ENCODE data around the gene EPB41L4A. TPM values are rescaled to one million over a fixed set of nuclear protein-coding genes. Genes with fewer than 3 reads are reported as not detected.

Gene EPB41L4A, protein sequence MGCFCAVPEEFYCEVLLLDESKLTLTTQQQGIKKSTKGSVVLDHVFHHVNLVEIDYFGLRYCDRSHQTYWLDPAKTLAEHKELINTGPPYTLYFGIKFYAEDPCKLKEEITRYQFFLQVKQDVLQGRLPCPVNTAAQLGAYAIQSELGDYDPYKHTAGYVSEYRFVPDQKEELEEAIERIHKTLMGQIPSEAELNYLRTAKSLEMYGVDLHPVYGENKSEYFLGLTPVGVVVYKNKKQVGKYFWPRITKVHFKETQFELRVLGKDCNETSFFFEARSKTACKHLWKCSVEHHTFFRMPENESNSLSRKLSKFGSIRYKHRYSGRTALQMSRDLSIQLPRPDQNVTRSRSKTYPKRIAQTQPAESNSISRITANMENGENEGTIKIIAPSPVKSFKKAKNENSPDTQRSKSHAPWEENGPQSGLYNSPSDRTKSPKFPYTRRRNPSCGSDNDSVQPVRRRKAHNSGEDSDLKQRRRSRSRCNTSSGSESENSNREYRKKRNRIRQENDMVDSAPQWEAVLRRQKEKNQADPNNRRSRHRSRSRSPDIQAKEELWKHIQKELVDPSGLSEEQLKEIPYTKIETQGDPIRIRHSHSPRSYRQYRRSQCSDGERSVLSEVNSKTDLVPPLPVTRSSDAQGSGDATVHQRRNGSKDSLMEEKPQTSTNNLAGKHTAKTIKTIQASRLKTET
- total RNA-seq, result 1.3 and 6.8 TPM in 2 replicates

DNA sequence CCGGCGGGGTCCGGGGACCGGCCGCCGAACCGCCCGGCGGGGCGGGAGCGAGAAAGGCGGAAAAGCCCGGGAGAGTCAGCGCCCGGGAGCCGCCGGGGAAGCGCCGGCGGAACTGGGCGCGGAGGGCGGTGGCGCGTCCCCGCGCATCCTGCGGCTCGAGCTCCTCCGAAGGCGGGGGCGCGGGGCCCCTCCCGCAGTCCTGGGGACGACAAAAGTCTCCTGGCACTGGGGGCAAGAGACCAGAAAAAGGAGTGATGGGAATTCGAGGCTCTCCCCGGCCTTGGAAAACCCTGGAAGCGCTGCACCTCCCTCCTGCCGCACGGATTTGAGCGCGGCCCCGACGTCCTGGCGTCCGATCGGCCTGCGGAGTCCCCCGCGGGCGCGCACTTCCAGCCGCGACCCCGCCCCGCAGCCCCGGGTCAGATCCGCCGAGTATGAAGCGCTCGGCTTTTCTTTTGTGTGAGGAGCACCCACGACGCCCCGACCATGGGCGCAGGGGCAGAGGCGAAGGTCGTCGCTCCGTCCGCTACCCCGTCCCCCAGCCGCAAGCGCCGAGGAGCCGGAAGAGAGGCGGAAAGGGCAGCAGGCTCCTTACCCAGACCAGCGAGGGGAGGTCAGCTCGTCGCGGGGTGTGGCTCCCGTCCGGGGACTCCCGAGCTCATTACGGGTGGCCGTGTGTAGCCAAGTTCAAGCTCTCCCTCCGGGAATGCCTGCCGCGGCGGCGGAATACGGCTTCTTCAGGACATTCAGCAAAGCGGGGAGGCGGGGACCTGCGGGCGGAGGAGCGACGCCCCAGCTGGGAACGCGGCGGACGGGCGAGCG is at the start of gene EPB41L4A:
EPB41L4A (minus strand) TSS at position 114 of the 822 bp plus-strand sequence. CDS start 238 bp downstream, outside the sequence.

All from hair follicular keratinocyte (primary cell).